Stomach (tissue), 9 donors: ENCODE measurements around the gene SLC15A3. TPM values are rescaled to one million over a fixed set of nuclear protein-coding genes. Genes with fewer than 3 reads are reported as not detected.

ENCODE experiments used
- DNase-seq, 2 donors: peaks; one replicate each; pipeline versions ENCODE4 v3.0.0 to v3.0.0-alpha.2; 2013 to 2019
- H3K27ac ChIP-seq, 5 donors: fragments of 200-600 bp in 4 of 5; sonication (generic) in 4 of 5; one replicate each; pipeline ENCODE4 v1.5.1; 2013 to 2019; ENCODE audit warnings: mild to moderate bottlenecking in 1 of 5, moderate library complexity in 1 of 5
- H3K27me3 ChIP-seq, 3 donors: fragments of 200-600 bp; sonication (generic); one replicate each; pipeline ENCODE4 v1.5.1; 2017 to 2019; ENCODE audit warnings: mixed run types in 1 of 3
- H3K36me3 ChIP-seq, 4 donors: fragments of 200-600 bp; sonication (generic); 1 replicate in 3 of 4; 2 replicates in 1 of 4; pipeline ENCODE4 v1.5.1; 2016 to 2019
- H3K4me1 ChIP-seq, 4 donors: fragments of 200-600 bp; sonication (generic); one replicate each; pipeline ENCODE4 v1.5.1; 2016 to 2019
- H3K4me3 ChIP-seq, 4 donors: fragments of 200-600 bp; sonication (generic) in 3 of 4; one replicate each; pipeline ENCODE4 v1.5.1; 2016 to 2019; ENCODE audit warnings: mild to moderate bottlenecking in 1 of 4
- H3K9me3 ChIP-seq, 4 donors: fragments of 200-600 bp; sonication (generic); one replicate each; pipeline ENCODE4 v1.5.1; 2016 to 2019
- CTCF ChIP-seq, 7 experiments: fragments of 450-650 bp in 4 of 7; fragments of 200-600 bp in 3 of 7; sonication (generic) in 3 of 7; IDR thresholded peaks; one replicate each; pipeline ENCODE4 v1.5.1; 2016 to 2019; ENCODE audit warnings: antibody characterized with exemption in 7 of 7, control low read depth in 2 of 7, mild to moderate bottlenecking in 1 of 7
- EP300 ChIP-seq: sonication (generic); formaldehyde crosslinking; IDR thresholded peaks from one replicate; pipeline ENCODE4 v1.6.1; 2017; ENCODE audit warnings: antibody characterized with exemption
- POLR2A ChIP-seq, 4 donors: fragments of 450-650 bp; IDR thresholded peaks; one replicate each; pipeline ENCODE4 v1.6.1; 2016; ENCODE audit warnings: antibody characterized with exemption in 4 of 4, control low read depth in 2 of 4, mild to moderate bottlenecking in 1 of 4, moderate library complexity in 1 of 4
- POLR2AphosphoS5 ChIP-seq, 3 donors: sonication (generic); formaldehyde crosslinking; IDR thresholded peaks; one replicate each; pipeline ENCODE4 v1.6.1; 2016; ENCODE audit warnings: antibody characterized with exemption in 3 of 3
- WGBS, 5 donors: extraction: QIAGEN DNeasy Blood & Tissue Kit in 3 of 5; methylation state at CpG; one replicate each; pipeline versions ENCODE4 v1.1.5 to v1.1.7; 2013 to 2018; 5-methylcytosine and 5-hydroxymethylcytosine counted together
- intact Hi-C: fragments of 100-400 bp; cut with DNase I; formaldehyde crosslinking; loops from one replicate; pipeline ENCODE4 v1.15.1; 2023; ENCODE audit warnings: low total_unique reads
- polyA plus RNA-seq, 3 donors: library from polyadenylated mRNA; stranded (reverse); fragments of 200-250 nt; gene quantifications; one replicate each; pipeline ENCODE4 v1.2.3, GENCODE V29; 2013
- total RNA-seq, 5 donors: library from RNA; depleted of rRNA; stranded (reverse); fragments of >200 nt; gene quantifications; one replicate each; pipeline versions ENCODE4 v1.1.0 to v1.2.3, GENCODE V29; 2014 to 2016
- donor health status: healthy with polysubstance abuse.
- donor health status: Bipolar disorder and iron deficiency.
- donor health status: healthy.

Gene SLC15A3
- total and polyA plus RNA-seq, 8 donors, result 7.9 to 33.6 (median 20.7) TPM

GRCh38 chr11:60994541-60995080 lies 42.6 kb upstream of the SLC15A3 start:
- H3K4me3 ChIP-seq, result no peak overlapping the region
- peaks cover 0 to 13% (median 0%) of the 10 kb centered on the region in 3 donors for H3K27me3 ChIP-seq
- intact Hi-C loops, result no loop called here
- H3K4me1 ChIP-seq, result peaks cover 12 to 41% (median 31%) of the 10 kb centered on the region in 4 donors
- H3K27ac ChIP-seq, result peak overlapping the region in 1 of 5 donors; percentile 22
- H3K36me3 ChIP-seq, result no peaks in the 10 kb centered on the region
- WGBS, 5 donors, result 28 to 56% (median 33%) methylated on average over 7 of the region's 7 CpGs
- peak in 1 of 2 donors; percentile 38 for DNase-seq
- TF ChIP-seq POLR2AphosphoS5 (IDR thresholded peaks at IDR 0.05), result no peak
- no peak for TF ChIP-seq CTCF (IDR thresholded peaks at IDR 0.05)
- no peak for TF ChIP-seq POLR2A (IDR thresholded peaks at IDR 0.05)
- no peaks in the 10 kb centered on the region for H3K9me3 ChIP-seq

- no peak overlapping the region for H3K4me3 ChIP-seq
- no peak for DNase-seq
- H3K4me1 ChIP-seq, result peaks cover 12 to 41% (median 31%) of the 10 kb centered on the region in 4 donors
- WGBS, 5 donors, result 40 to 62% (median 53%) methylated on average over 7 of the region's 7 CpGs
- no peaks in the 10 kb centered on the region for H3K36me3 ChIP-seq
- no peak overlapping the region for H3K27ac ChIP-seq
- no peak for TF ChIP-seq CTCF (IDR thresholded peaks at IDR 0.05)
- no peak for TF ChIP-seq EP300
- no peak for TF ChIP-seq POLR2AphosphoS5 (IDR thresholded peaks at IDR 0.05)
- intact Hi-C loops, result no loop called here
- H3K9me3 ChIP-seq, result no peaks in the 10 kb centered on the region
- H3K27me3 ChIP-seq, result peaks cover 0 to 13% (median 0%) of the 10 kb centered on the region in 3 donors
Measured at GRCh38 chr11:60993615-60994014, 41.6 kb upstream of the SLC15A3 start.

- H3K9me3 ChIP-seq, result no peaks in the 10 kb centered on the region
- H3K27me3 ChIP-seq, result peaks cover 0 to 13% (median 0%) of the 10 kb centered on the region in 3 donors
- H3K36me3 ChIP-seq, result no peaks in the 10 kb centered on the region
- H3K4me3 ChIP-seq, result no peak overlapping the region
- no peak for TF ChIP-seq CTCF (IDR thresholded peaks at IDR 0.05)
- no peak for TF ChIP-seq POLR2AphosphoS5 (IDR thresholded peaks at IDR 0.05)
- TF ChIP-seq POLR2A (IDR thresholded peaks at IDR 0.05), result no peak
- no peak for TF ChIP-seq EP300
- peak; percentile 50 to 85 for DNase-seq
- peaks cover 12 to 41% (median 31%) of the 10 kb centered on the region in 4 donors for H3K4me1 ChIP-seq
- WGBS, 5 donors, result 25 to 45% (median 33%) methylated on average over 5 of the region's 5 CpGs
- H3K27ac ChIP-seq, result no peak overlapping the region
- intact Hi-C loops, result no loop called here
Measured at GRCh38 chr11:60992842-60993409, 41.0 kb upstream of the SLC15A3 start.

DNA sequence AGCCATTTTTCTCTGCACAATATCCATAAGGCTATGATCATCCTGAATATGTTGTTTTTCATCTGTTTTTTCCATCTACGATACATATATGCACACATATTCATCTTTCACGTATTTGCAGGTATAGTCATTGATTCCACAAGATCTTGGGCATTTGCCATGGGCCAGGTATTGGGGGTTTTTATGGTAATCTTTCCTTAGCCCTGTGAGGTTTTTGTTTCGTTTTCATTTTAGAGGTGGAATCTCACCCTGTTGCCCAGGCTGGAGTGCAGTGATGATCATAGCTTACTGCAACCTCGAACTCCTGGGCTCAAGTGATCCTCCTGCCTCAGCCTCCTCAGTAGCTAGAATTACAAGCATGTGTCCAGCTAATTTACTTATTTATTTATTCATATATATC lies 39.5 kb upstream of the SLC15A3 start:
- Histone ChIP-seq H3K4me1 (peaks cover 10 to 44% (median 28%) of the 10 kb centered on the region in 4 donors), H3K9me3 (no peaks in the 10 kb centered on the region), H3K36me3 (no peaks in the 10 kb centered on the region), H3K27me3 (peaks cover 0 to 12% (median 0%) of the 10 kb centered on the region in 3 donors), H3K4me3 (no peak overlapping the region), H3K27ac (no peak overlapping the region)
- intact Hi-C loops, result no loop called here
- DNase-seq, result no peak
- TF ChIP-seq EP300 (no peak), POLR2AphosphoS5 (IDR thresholded peaks at IDR 0.05) (no peak), POLR2A (IDR thresholded peaks at IDR 0.05) (no peak), CTCF (IDR thresholded peaks at IDR 0.05) (no peak)
- 79 to 89% (median 84%) methylated on average over 4 of the region's 4 CpGs for WGBS, 5 donors
